Osteocyte (in vitro differentiated cells): ENCODE results near the gene FFAR2. TPM values are rescaled to one million over a fixed set of nuclear protein-coding genes. Genes with fewer than 3 reads are reported as not detected.
"Not testable (repeated sequence)": the region's sequence is repeated elsewhere in the genome, so short reads cannot be mapped to it uniquely, and the experiment has no call there.

ENCODE experiments used
- DNase-seq: peaks from one replicate; pipeline ENCODE4 v3.0.0; 2021; ENCODE audit warnings: mixed read lengths; ENCODE audit not compliant: unreplicated experiment; ENCODE audit errors: extremely low spot score
- H3K27ac Mint-ChIP-seq: one replicate; pipeline ENCODE4 v1.8.0; 2021; ENCODE audit warnings: mild to moderate bottlenecking, mixed read lengths; ENCODE audit not compliant: unreplicated experiment
- H3K27me3 Mint-ChIP-seq: one replicate; pipeline ENCODE4 v1.8.0; 2021; ENCODE audit warnings: mixed read lengths; ENCODE audit not compliant: unreplicated experiment
- H3K36me3 Mint-ChIP-seq: one replicate; pipeline ENCODE4 v1.8.0; 2021; ENCODE audit warnings: mixed read lengths; ENCODE audit not compliant: unreplicated experiment
- H3K4me1 Mint-ChIP-seq: one replicate; pipeline ENCODE4 v1.8.0; 2021; ENCODE audit warnings: mixed read lengths; ENCODE audit not compliant: unreplicated experiment
- H3K4me3 Mint-ChIP-seq: one replicate; pipeline ENCODE4 v1.8.0; 2021; ENCODE audit warnings: mild to moderate bottlenecking, moderate library complexity, mixed read lengths; ENCODE audit not compliant: unreplicated experiment
- H3K9me3 Mint-ChIP-seq: one replicate; pipeline ENCODE4 v1.8.0; 2021; ENCODE audit warnings: mixed read lengths; ENCODE audit not compliant: unreplicated experiment
- CTCF ChIP-seq: fragments of 200-600 bp; sonication (generic); IDR thresholded peaks from 2 replicates; pipeline ENCODE4 v1.5.0; 2021; ENCODE audit warnings: antibody characterized with exemption, mild to moderate bottlenecking, moderate library complexity
- total RNA-seq: library from RNA; stranded (reverse); gene quantifications from 2 replicates; pipeline ENCODE4 v1.2.1, GENCODE V29; 2021

FFAR2 gene
- total RNA-seq, 1 donor from 2014 or later, result not detected

- no peak for TF ChIP-seq CTCF
- H3K27me3 Mint-ChIP-seq, result peaks cover 8% of the 10 kb centered on the region
- H3K36me3 Mint-ChIP-seq, result no peaks in the 10 kb centered on the region
- no peaks in the 10 kb centered on the region for H3K9me3 Mint-ChIP-seq
- H3K27ac Mint-ChIP-seq, result no peak overlapping the region
- DNase-seq, result no peak
- no peak overlapping the region for H3K4me3 Mint-ChIP-seq
- H3K4me1 Mint-ChIP-seq, result no peaks in the 10 kb centered on the region
Observed at GRCh38 chr19:35458731-35459391, 10.8 kb downstream of the FFAR2 start.

DNA sequence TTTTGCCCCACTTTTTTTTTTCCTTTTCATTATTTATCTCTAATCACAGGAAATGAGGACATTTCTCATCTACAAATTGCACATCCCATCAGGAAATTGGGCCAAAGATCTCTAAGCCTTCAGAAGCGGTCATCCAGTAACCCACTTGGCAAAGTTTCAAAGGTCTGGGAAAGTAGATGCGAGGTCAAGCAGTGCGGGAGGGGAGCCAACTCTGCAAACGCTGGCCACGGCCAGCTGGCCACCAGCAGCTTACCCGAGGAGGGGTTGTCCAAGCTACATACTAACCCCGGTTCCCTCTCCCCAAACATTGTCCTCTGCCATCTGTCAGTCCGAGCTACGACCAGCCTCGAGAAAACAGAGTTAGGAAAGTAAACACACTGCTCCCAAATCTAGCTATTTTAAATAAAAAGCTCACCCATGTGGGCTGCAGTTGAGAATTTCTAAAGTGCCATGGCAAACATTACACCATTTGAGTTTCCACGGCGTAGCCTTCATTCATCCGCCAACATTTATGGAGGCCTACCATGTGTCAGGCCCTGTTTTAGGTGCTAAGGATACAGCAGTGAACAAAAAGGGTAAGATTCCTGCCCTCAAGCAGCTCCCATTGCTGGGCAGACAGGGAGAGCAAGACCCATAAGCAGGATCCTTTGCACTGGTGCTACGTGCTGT lies 11.5 kb downstream of the FFAR2 start:
- no peak for DNase-seq
- Mint-ChIP-seq H3K36me3 (no peaks in the 10 kb centered on the region), H3K27ac (no peak overlapping the region), H3K4me1 (no peaks in the 10 kb centered on the region), H3K27me3 (peaks cover 8% of the 10 kb centered on the region), H3K9me3 (no peaks in the 10 kb centered on the region), H3K4me3 (no peak overlapping the region)
- TF ChIP-seq CTCF, result no peak

- H3K36me3 Mint-ChIP-seq, result no peaks in the 10 kb centered on the region
Observed at GRCh38 chr19:35460608-35461007, 12.6 kb downstream of the FFAR2 start.

DNA sequence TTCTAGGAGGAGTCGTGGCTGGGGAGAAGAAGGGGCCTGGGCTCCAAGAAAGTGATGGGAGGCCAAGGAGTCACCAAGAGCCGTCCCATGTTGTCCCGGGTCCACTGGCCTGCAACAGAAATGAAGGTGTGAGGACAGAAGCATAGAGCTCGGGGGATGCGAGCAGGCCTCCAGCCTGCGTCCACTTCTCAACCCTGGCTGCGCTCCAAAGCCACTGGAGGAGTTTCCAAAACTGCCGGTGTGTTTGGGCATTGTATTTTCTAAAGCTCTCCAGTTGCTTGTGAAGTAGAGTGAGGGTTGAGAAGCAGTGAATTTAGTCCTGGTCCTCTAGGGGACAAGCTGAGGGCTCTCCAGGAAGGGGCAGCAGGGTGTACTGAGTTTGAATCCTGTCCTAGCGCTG lies 13.0 kb downstream of the FFAR2 start:
- Mint-ChIP-seq H3K4me1 (no peaks in the 10 kb centered on the region), H3K4me3 (no peak overlapping the region), H3K36me3 (no peaks in the 10 kb centered on the region), H3K27ac (no peak overlapping the region), H3K9me3 (no peaks in the 10 kb centered on the region), H3K27me3 (peaks cover 12% of the 10 kb centered on the region)
- no peak for TF ChIP-seq CTCF
- DNase-seq, result no peak

More at GRCh38 chr19:35460608-35461007, 12.6 kb downstream of the FFAR2 start:
- Mint-ChIP-seq H3K27me3 (peaks cover 12% of the 10 kb centered on the region), H3K27ac (no peak overlapping the region), H3K4me1 (no peaks in the 10 kb centered on the region), H3K9me3 (no peaks in the 10 kb centered on the region), H3K4me3 (no peak overlapping the region)
- no peak for DNase-seq
- no peak for TF ChIP-seq CTCF

DNA sequence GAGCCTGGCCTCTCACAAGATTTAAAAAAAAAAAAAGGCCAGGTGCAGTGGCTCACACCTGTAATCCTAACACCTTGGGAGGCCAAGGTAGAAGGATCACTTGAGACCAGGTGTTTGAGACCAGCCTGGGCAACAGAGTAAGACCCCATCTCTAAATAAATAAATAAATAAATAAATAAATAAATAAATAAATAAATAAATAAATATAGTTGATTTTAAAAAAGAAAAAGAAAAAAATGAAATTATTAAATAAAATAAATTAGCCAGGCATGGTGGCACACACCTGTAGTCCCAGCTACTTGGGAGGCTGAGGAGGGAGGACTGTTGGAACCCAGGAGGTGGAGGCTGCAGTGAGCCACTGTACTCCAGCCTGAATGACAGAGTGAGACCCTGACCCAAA lies 13.7 kb downstream of the FFAR2 start:
- not testable (repeated sequence) for H3K36me3 Mint-ChIP-seq, H3K27ac Mint-ChIP-seq, DNase-seq, H3K4me3 Mint-ChIP-seq, H3K4me1 Mint-ChIP-seq, H3K9me3 Mint-ChIP-seq
- H3K27me3 Mint-ChIP-seq, result peaks cover 12% of the 10 kb centered on the region
